ENCODE data around the gene NEURL1.

The NEURL1 gene

DNA sequence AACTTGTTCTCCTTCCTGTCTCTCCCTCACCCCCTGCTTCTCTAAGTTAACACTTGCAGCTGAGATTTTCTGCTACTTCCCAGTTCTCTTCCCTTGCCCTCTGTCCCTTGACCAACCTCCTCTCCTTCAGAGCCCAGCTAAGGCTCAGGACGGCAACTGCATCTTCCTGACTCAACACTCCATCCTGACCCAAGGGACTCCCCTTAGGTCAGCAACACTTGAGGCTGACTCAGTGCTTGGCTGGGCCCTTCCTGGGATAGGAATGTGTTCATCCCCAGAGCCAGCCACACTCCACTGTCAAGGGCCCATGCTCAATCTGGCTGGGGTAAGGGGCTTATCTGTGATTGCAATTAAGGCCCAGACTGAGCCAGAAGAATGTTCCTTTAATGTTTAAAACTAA, 44.8 kb upstream of the NEURL1 start:
- H3K36me3 ChIP-seq = peaks cover 48 to 61% (median 61%) of the 10 kb centered on the region in 3 donors
- DNase-seq = peak; percentile 87 to 88
- peaks cover 9 to 79% (median 65%) of the 10 kb centered on the region in 4 donors for H3K4me1 ChIP-seq
- peak overlapping the region; percentile 70 to 94 for H3K4me3 ChIP-seq
- no peaks in the 10 kb centered on the region for H3K27me3 ChIP-seq
- no peaks in the 10 kb centered on the region for H3K9me3 ChIP-seq
- TF ChIP-seq, protein P1, sequence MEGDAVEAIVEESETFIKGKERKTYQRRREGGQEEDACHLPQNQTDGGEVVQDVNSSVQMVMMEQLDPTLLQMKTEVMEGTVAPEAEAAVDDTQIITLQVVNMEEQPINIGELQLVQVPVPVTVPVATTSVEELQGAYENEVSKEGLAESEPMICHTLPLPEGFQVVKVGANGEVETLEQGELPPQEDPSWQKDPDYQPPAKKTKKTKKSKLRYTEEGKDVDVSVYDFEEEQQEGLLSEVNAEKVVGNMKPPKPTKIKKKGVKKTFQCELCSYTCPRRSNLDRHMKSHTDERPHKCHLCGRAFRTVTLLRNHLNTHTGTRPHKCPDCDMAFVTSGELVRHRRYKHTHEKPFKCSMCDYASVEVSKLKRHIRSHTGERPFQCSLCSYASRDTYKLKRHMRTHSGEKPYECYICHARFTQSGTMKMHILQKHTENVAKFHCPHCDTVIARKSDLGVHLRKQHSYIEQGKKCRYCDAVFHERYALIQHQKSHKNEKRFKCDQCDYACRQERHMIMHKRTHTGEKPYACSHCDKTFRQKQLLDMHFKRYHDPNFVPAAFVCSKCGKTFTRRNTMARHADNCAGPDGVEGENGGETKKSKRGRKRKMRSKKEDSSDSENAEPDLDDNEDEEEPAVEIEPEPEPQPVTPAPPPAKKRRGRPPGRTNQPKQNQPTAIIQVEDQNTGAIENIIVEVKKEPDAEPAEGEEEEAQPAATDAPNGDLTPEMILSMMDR (IDR thresholded peaks at IDR 0.05) = no peak
- peak overlapping the region; percentile 93 to 97 for H3K27ac ChIP-seq
- intact Hi-C loops (cut with DNase I; ENCODE audit: low total_unique reads) = no loop called here

GRCh38 chr10:103449208-103450144, 44.0 kb upstream of the NEURL1 start:
- peak overlapping the region; percentile 70 to 94 for H3K4me3 ChIP-seq
- peak in 1 of 2 donors; percentile 69 for DNase-seq
- intact Hi-C loops (cut with DNase I; ENCODE audit: low total_unique reads) = no loop called here
- TF ChIP-seq, protein P1 (IDR thresholded peaks at IDR 0.05) = no peak
- H3K36me3 ChIP-seq = peaks cover 41 to 54% (median 54%) of the 10 kb centered on the region in 3 donors
- H3K27ac ChIP-seq = peak overlapping the region; percentile 93 to 97
- no peaks in the 10 kb centered on the region for H3K27me3 ChIP-seq
- no peaks in the 10 kb centered on the region for H3K9me3 ChIP-seq
- H3K4me1 ChIP-seq = peaks cover 9 to 72% (median 65%) of the 10 kb centered on the region in 4 donors

DNA sequence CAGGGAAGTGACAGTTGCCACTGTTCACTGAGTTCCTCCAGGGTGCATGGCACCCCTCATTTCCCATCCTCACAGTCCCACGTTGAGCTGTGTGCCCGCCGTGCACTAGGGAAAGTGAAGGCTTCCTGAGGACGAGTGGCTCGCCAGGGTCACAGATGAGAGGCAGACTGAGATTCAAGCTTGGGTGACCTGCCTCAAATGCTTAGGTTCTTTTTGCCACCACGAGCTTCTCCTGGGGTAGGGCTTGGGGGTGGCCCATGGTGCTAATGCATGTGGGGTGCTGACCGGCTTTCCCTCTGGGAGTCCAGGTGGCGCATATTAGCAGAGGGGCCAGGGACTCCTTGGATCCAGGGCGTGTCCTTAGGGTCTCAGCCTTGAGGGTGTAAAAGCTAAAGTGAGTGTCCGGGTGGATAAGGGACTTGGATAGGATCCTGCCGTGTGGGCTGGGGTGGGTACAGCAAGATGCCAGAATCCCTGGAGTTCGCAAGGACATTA, 43.3 kb upstream of the NEURL1 start:
- no peaks in the 10 kb centered on the region for H3K27me3 ChIP-seq
- H3K27ac ChIP-seq = peak overlapping the region; percentile 93 to 97
- no peaks in the 10 kb centered on the region for H3K9me3 ChIP-seq
- peaks cover 33 to 46% (median 46%) of the 10 kb centered on the region in 3 donors for H3K36me3 ChIP-seq
- H3K4me3 ChIP-seq = peak overlapping the region; percentile 70 to 94
- intact Hi-C loops (cut with DNase I; ENCODE audit: low total_unique reads) = no loop called here
- H3K4me1 ChIP-seq = peaks cover 9 to 64% (median 58%) of the 10 kb centered on the region in 4 donors
- TF ChIP-seq, protein P1 (IDR thresholded peaks at IDR 0.05) = no peak
- DNase-seq = peak in 1 of 2 donors; percentile 53

DNA sequence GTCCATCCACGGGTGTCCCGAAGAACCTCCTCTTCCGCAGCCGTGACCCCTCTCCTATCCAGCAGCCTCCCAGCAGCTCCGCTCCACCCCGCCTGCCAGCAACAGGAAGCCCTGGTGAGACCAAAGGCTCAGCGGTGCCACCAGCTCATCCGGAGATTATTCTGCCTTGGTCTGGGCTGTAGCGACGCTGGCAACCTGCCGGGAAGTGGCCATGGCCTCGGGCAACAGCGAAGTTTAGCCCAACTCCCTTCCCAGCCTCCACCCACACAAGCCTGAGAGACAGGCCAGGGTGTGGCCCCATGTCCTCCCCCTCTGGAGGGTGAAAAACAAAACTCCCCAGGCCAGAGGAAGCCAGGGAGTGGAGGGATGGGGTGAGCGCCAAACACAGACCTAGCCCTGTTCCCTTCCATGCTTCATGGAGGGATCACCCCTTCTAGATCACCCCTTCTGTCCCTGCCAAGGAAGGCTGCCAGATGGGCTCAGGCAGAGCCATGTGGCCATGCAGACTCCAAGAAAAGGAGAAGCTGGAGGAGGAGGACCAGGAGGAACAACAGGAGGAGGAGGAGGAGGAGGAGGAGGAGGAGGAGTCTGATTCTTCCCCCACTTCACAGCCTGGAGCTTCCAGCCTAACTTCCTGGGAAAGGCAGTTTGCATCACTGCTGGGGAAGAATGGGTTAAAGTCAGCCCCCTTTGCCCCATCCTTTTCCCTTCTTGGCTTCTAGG, 42.3 kb upstream of the NEURL1 start:
- peak overlapping the region; percentile 93 to 97 for H3K27ac ChIP-seq
- H3K4me3 ChIP-seq = peak overlapping the region; percentile 70 to 94
- H3K4me1 ChIP-seq = peaks cover 9 to 54% (median 48%) of the 10 kb centered on the region in 4 donors
- no peaks in the 10 kb centered on the region for H3K9me3 ChIP-seq
- peak; percentile 82 to 90 for DNase-seq
- intact Hi-C loops (cut with DNase I; ENCODE audit: low total_unique reads) = no loop called here
- H3K27me3 ChIP-seq = no peaks in the 10 kb centered on the region
- TF ChIP-seq, protein P1 (IDR thresholded peaks at IDR 0.05) = no peak
- peaks cover 29 to 40% (median 39%) of the 10 kb centered on the region in 3 donors for H3K36me3 ChIP-seq

- Histone ChIP-seq H3K27me3 (no peaks in the 10 kb centered on the region), H3K9me3 (no peaks in the 10 kb centered on the region), H3K27ac (peak within 1 kb of the TSS; percentile 93 to 97), H3K4me3 (peak within 1 kb of the TSS; percentile 70 to 94), H3K4me1 (peaks cover 9 to 47% (median 41%) of the 10 kb centered on the region in 4 donors), H3K36me3 (peaks cover 25 to 34% (median 34%) of the 10 kb centered on the region in 3 donors)
- intact Hi-C loops (cut with DNase I; ENCODE audit: low total_unique reads) = no loop called here
- peak; percentile 83 to 89 for DNase-seq
- TF ChIP-seq, protein P1 (IDR thresholded peaks at IDR 0.05) = no peak
Measured at GRCh38 chr10:103451831-103452505, 41.5 kb upstream of the NEURL1 start, which contains the start of gene CALHM2. TSS of gene CALHM2 (minus strand) at chr10:103452370. CDS start at chr10:103449941, 2,429 bp downstream.

All from tibial artery (tissue), 4 donors.